ENCODE measurements around the gene SLC37A3. TPM values are rescaled to one million over a fixed set of nuclear protein-coding genes. Genes with fewer than 3 reads are reported as not detected.
"Not testable (repeated sequence)": the region's sequence is repeated elsewhere in the genome, so short reads cannot be mapped to it uniquely, and the experiment has no call there.

Gene SLC37A3
- total RNA-seq, 1 donor from 2014 or later = 83.4 TPM

DNA sequence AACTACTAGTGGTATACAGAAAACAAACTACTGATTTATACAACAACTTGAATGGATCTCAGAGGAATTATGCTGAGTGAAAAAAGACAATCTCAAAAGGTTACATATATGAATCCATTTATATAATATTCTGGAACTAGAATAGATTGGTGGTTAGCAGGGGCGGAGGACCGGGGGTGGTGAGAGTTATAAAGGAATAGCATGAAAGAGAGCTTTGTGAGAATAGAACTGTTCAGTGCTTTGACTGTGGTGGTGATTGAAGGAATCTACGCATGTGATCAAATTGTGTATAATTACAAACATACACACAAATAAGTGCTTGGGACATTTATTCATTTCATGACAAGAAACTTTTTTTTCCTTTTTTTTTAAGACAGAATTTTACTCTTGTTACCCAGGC is 25.2 kb upstream of the SLC37A3 start:
- Histone ChIP-seq H2AFZ (replicated peaks) (no peak overlapping the region), H3K4me1 (no peaks in the 10 kb centered on the region), H3K4me2 (no peak overlapping the region), H3F3A (ENCODE audit: low read depth) (no peaks in the 10 kb centered on the region), H3K27ac (no peak overlapping the region), H3K36me3 (no peaks in the 10 kb centered on the region), H4K20me1 (ENCODE audit: low read depth) (no peaks in the 10 kb centered on the region), H3K9ac (no peak overlapping the region), H3K27me3 (no peaks in the 10 kb centered on the region), H3K79me2 (ENCODE audit: low read depth) (no peaks in the 10 kb centered on the region), H3K4me3 (no peak overlapping the region), H3K9me3 (ENCODE audit: low read depth) (no peaks in the 10 kb centered on the region)
- Mint-ChIP-seq H3K27me3 (ENCODE audit: insufficient read depth, low read depth) (peaks cover 15% of the 10 kb centered on the region), H3K27ac (no peak overlapping the region), H3K4me1 (no peaks in the 10 kb centered on the region), H3K4me3 (no peak overlapping the region), H3K36me3 (no peaks in the 10 kb centered on the region), H3K9me3 (no peaks in the 10 kb centered on the region)
- DNase-seq (ENCODE audit: low spot score) = no peak
- no peak for TF ChIP-seq EZH2phosphoT487 (IDR thresholded peaks at IDR 0.05)
- TF ChIP-seq CTCF (IDR thresholded peaks at IDR 0.05) = no peak
- no peak for TF ChIP-seq EZH2 (IDR thresholded peaks at IDR 0.05)

GRCh38 chr7:140421521-140421920 is 23.2 kb upstream of the SLC37A3 start:
- H3K27me3 ChIP-seq = no peaks in the 10 kb centered on the region
- H3F3A ChIP-seq (ENCODE audit: low read depth) = no peaks in the 10 kb centered on the region
- H3K4me3 ChIP-seq = no peak overlapping the region
- peaks cover 15% of the 10 kb centered on the region for H3K27me3 Mint-ChIP-seq (ENCODE audit: insufficient read depth, low read depth)
- H3K36me3 ChIP-seq = no peaks in the 10 kb centered on the region
- H3K79me2 ChIP-seq (ENCODE audit: low read depth) = no peaks in the 10 kb centered on the region
- no peaks in the 10 kb centered on the region for H3K9me3 Mint-ChIP-seq
- H3K27ac Mint-ChIP-seq = no peak overlapping the region
- no peak overlapping the region for H3K27ac ChIP-seq
- no peaks in the 10 kb centered on the region for H3K9me3 ChIP-seq (ENCODE audit: low read depth)
- no peak for TF ChIP-seq CTCF (IDR thresholded peaks at IDR 0.05)
- TF ChIP-seq EZH2phosphoT487 (IDR thresholded peaks at IDR 0.05) = no peak
- TF ChIP-seq EZH2 (IDR thresholded peaks at IDR 0.05) = no peak
- no peak overlapping the region for H3K9ac ChIP-seq
- no peaks in the 10 kb centered on the region for H3K4me1 ChIP-seq
- no peak for DNase-seq (ENCODE audit: low spot score)
- no peaks in the 10 kb centered on the region for H3K36me3 Mint-ChIP-seq
- no peak overlapping the region for H3K4me3 Mint-ChIP-seq
- H3K4me1 Mint-ChIP-seq = no peaks in the 10 kb centered on the region
- no peaks in the 10 kb centered on the region for H4K20me1 ChIP-seq (ENCODE audit: low read depth)
- H2AFZ ChIP-seq (replicated peaks) = no peak overlapping the region
- H3K4me2 ChIP-seq = no peak overlapping the region

- Histone ChIP-seq H3K4me3 (no peak overlapping the region), H3K36me3 (no peaks in the 10 kb centered on the region), H4K20me1 (ENCODE audit: low read depth) (no peaks in the 10 kb centered on the region), H3F3A (ENCODE audit: low read depth) (no peaks in the 10 kb centered on the region), H3K4me2 (no peak overlapping the region), H3K79me2 (ENCODE audit: low read depth) (no peaks in the 10 kb centered on the region), H3K27me3 (no peaks in the 10 kb centered on the region), H3K9me3 (ENCODE audit: low read depth) (no peaks in the 10 kb centered on the region), H3K9ac (no peak overlapping the region), H2AFZ (replicated peaks) (no peak overlapping the region), H3K27ac (no peak overlapping the region), H3K4me1 (no peaks in the 10 kb centered on the region)
- peaks cover 11% of the 10 kb centered on the region for H3K27me3 Mint-ChIP-seq (ENCODE audit: insufficient read depth, low read depth)
- H3K4me1 Mint-ChIP-seq = no peaks in the 10 kb centered on the region
- peaks cover 3% of the 10 kb centered on the region for H3K9me3 Mint-ChIP-seq
- no peaks in the 10 kb centered on the region for H3K36me3 Mint-ChIP-seq
- H3K4me3 Mint-ChIP-seq = no peak overlapping the region
- no peak overlapping the region for H3K27ac Mint-ChIP-seq
- TF ChIP-seq EZH2phosphoT487 (IDR thresholded peaks at IDR 0.05) = no peak
- no peak for TF ChIP-seq CTCF (IDR thresholded peaks at IDR 0.05)
- no peak for TF ChIP-seq EZH2 (IDR thresholded peaks at IDR 0.05)
- DNase-seq (ENCODE audit: low spot score) = no peak
Observed at GRCh38 chr7:140418653-140419052, 20.3 kb upstream of the SLC37A3 start.

GRCh38 chr7:140418156-140418472 is 19.8 kb upstream of the SLC37A3 start:
- not testable (repeated sequence) for H3F3A ChIP-seq (ENCODE audit: low read depth); H3K27ac ChIP-seq; H3K79me2 ChIP-seq (ENCODE audit: low read depth); H3K36me3 ChIP-seq; H3K27me3 ChIP-seq; H2AFZ ChIP-seq (replicated peaks); H3K27ac Mint-ChIP-seq; H3K27me3 Mint-ChIP-seq (ENCODE audit: insufficient read depth, low read depth); H3K9me3 ChIP-seq (ENCODE audit: low read depth); H3K4me2 ChIP-seq; H4K20me1 ChIP-seq (ENCODE audit: low read depth); H3K9me3 Mint-ChIP-seq; H3K36me3 Mint-ChIP-seq; H3K4me3 ChIP-seq; H3K4me1 ChIP-seq; H3K4me3 Mint-ChIP-seq; DNase-seq (ENCODE audit: low spot score); H3K4me1 Mint-ChIP-seq; H3K9ac ChIP-seq
